ENCODE data around the gene CAPN2.

CAPN2 gene

GRCh38 chr1:223763251-223763650, 50.9 kb downstream of the CAPN2 start:
- TF ChIP-seq ZFX (IDR thresholded peaks at IDR 0.05): no peak
- no peak overlapping the region for H3K27ac ChIP-seq

GRCh38 chr1:223763881-223764280, 51.5 kb downstream of the CAPN2 start:
- TF ChIP-seq ZFX (IDR thresholded peaks at IDR 0.05): no peak
- H3K27ac ChIP-seq: no peak overlapping the region

- TF ChIP-seq ZFX (IDR thresholded peaks at IDR 0.05): no peak
- TF ChIP-seq CTCF (conservative IDR thresholded peaks at IDR 0.05): no peak
- H3K27ac ChIP-seq: no peak overlapping the region
Measured at GRCh38 chr1:223765036-223765718, 52.8 kb downstream of the CAPN2 start.

GRCh38 chr1:223765719-223766340, 53.5 kb downstream of the CAPN2 start:
- no peak overlapping the region for H3K27ac ChIP-seq
- TF ChIP-seq CTCF (conservative IDR thresholded peaks at IDR 0.05) (no peak), ZFX (IDR thresholded peaks at IDR 0.05) (no peak)

- TF ChIP-seq CTCF (conservative IDR thresholded peaks at IDR 0.05) (no peak), ZFX (IDR thresholded peaks at IDR 0.05) (no peak)
- no peak overlapping the region for H3K27ac ChIP-seq
Measured at GRCh38 chr1:223770621-223771315, 58.4 kb downstream of the CAPN2 start.

- no peak for TF ChIP-seq CTCF (conservative IDR thresholded peaks at IDR 0.05)
- TF ChIP-seq ZFX (IDR thresholded peaks at IDR 0.05): no peak
- H3K27ac ChIP-seq: no peak overlapping the region
Measured at GRCh38 chr1:223771469-223771813, 59.1 kb downstream of the CAPN2 start.

GRCh38 chr1:223771814-223772770, 59.8 kb downstream of the CAPN2 start:
- TF ChIP-seq ZFX (IDR thresholded peaks at IDR 0.05) (no peak), CTCF (conservative IDR thresholded peaks at IDR 0.05) (no peak)
- H3K27ac ChIP-seq: no peak overlapping the region

GRCh38 chr1:223772771-223773160, 60.4 kb downstream of the CAPN2 start:
- TF ChIP-seq ZFX (IDR thresholded peaks at IDR 0.05) (no peak), CTCF (conservative IDR thresholded peaks at IDR 0.05) (no peak)
- no peak overlapping the region for H3K27ac ChIP-seq

All from C4-2B (cell line).